K562 (cell line): Measurements from ENCODE around the gene HDAC9.

Experiments
- BCLAF1 ChIP-seq, 2 experiments: fragments of 450-650 bp in 1 of 2; IDR thresholded peaks; 2 replicates each; pipeline ENCODE4 v1.6.1; 2011 to 2017; ENCODE audit warnings: low read depth in 2 of 2, antibody characterized with exemption in 1 of 2, borderline replicate concordance in 1 of 2, low read length in 1 of 2, mild to moderate bottlenecking in 1 of 2, mixed read lengths in 1 of 2; ENCODE audit not compliant: control insufficient read depth in 1 of 2
- CTCF ChIP-seq, 3 experiments: IDR thresholded peaks in 2 of 3; conservative IDR thresholded peaks in 1 of 3; 2 replicates each; pipeline ENCODE4 v1.5.1; 2011 to 2012; ENCODE audit warnings: low read length in 3 of 3, mild to moderate bottlenecking in 3 of 3, control low read depth in 2 of 3, improper control_type of control experiment in 1 of 3, inconsistent platforms in 1 of 3, low read depth in 1 of 3, mixed read lengths in 1 of 3, moderate library complexity in 1 of 3; ENCODE audit not compliant: insufficient read depth in 2 of 3
- EP300 ChIP-seq: IDR thresholded peaks from 2 replicates; pipeline ENCODE4 v1.6.1; 2012; ENCODE audit warnings: low read length, improper control_type of control experiment
- EZH2 ChIP-seq: IDR thresholded peaks from 2 replicates; pipeline ENCODE4 v1.6.1; 2012; ENCODE audit warnings: low read depth, mild to moderate bottlenecking, inconsistent platforms, low read length, borderline replicate concordance
- PHF8 ChIP-seq: fragments of 200-600 bp; sonication (generic); IDR thresholded peaks from 2 replicates; pipeline ENCODE4 v1.6.1; 2012; ENCODE audit warnings: mixed run types, mild to moderate bottlenecking, inconsistent platforms, low read length, moderate library complexity, borderline replicate concordance
- POLR2AphosphoS5 ChIP-seq: IDR thresholded peaks from 2 replicates; pipeline ENCODE4 v1.6.1; 2011; ENCODE audit warnings: mild to moderate bottlenecking, low read depth, low read length, moderate library complexity; ENCODE audit not compliant: control insufficient read depth, insufficient read depth
- SRF ChIP-seq, 2 experiments: fragments of 250-450, 450-650 bp in 1 of 2; sonication (Bioruptor Pico) in 1 of 2; sonication (generic) in 1 of 2; formaldehyde crosslinking; IDR thresholded peaks; 2 replicates each; pipeline versions ENCODE4 v1.5.0 to v1.5.1; 2020 to 2022; ENCODE audit warnings: mild to moderate bottlenecking in 1 of 2, missing genetic modification reagents in 1 of 2
- TBL1XR1 ChIP-seq, 2 experiments: IDR thresholded peaks; 2 replicates each; pipeline ENCODE4 v1.6.1; 2012; ENCODE audit warnings: improper control_type of control experiment in 2 of 2, low read length in 2 of 2, mild to moderate bottlenecking in 1 of 2
- ZC3H8 ChIP-seq: fragments of 450-650 bp; IDR thresholded peaks from 2 replicates; pipeline ENCODE4 v1.6.1; 2017

GRCh38 chr7:18473119-18473518, 22.4 kb upstream of the HDAC9 start:
- no peak for TF ChIP-seq POLR2AphosphoS5
- TF ChIP-seq SRF (CRISPR knock-in tag; IDR thresholded peaks at IDR 0.05): no peak
- TF ChIP-seq PHF8: no peak
- no peak for TF ChIP-seq CTCF (IDR thresholded peaks at IDR 0.05 in 2 of 3, conservative IDR thresholded peaks at IDR 0.05 in 1 of 3; ENCODE audit: insufficient read depth in 2 of 3, low read depth in 1 of 3, low read length in 3 of 3)
- no peak for TF ChIP-seq BCLAF1 (IDR thresholded peaks at IDR 0.05; ENCODE audit: borderline replicate concordance in 1 of 2, control insufficient read depth in 1 of 2, low read depth in 2 of 2, low read length in 1 of 2)
- TF ChIP-seq TBL1XR1 (IDR thresholded peaks at IDR 0.05; ENCODE audit: low read length in 2 of 2): no peak
- no peak for TF ChIP-seq EP300
- TF ChIP-seq EZH2: no peak
- TF ChIP-seq ZC3H8: no peak
